ENCODE data around the gene COPG1.

Gene COPG1

DNA sequence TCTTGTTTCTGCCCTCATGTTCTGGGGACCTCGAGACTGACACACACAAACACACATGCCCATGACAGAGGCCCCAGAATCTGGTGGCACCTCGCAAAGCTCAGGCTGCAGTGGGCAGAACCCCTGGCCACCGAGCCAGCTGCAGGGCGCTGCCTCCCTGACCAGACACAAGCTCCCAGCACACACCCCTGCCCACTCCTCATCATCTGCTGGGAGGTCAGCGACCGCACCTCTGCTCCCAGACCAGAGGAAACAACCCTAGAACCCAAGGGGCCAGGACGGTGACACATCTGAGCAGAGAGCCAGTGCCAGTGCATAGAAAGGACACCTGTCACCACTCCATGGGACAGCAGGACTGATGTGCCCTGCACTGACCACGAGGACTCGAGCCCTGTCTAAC is 72.5 kb downstream of the COPG1 start:
- peaks cover 25% of the 10 kb centered on the region for H3K4me1 Mint-ChIP-seq
- no peak overlapping the region for H3K4me3 Mint-ChIP-seq
- no peak for DNase-seq
- no peaks in the 10 kb centered on the region for H3K9me3 Mint-ChIP-seq
- no peaks in the 10 kb centered on the region for H3K27me3 Mint-ChIP-seq (ENCODE audit: low read depth, poor library complexity)
- H3K27ac Mint-ChIP-seq, result no peak overlapping the region
- peaks cover 11% of the 10 kb centered on the region for H3K36me3 Mint-ChIP-seq (ENCODE audit: low read depth)
- TF ChIP-seq, protein P1, sequence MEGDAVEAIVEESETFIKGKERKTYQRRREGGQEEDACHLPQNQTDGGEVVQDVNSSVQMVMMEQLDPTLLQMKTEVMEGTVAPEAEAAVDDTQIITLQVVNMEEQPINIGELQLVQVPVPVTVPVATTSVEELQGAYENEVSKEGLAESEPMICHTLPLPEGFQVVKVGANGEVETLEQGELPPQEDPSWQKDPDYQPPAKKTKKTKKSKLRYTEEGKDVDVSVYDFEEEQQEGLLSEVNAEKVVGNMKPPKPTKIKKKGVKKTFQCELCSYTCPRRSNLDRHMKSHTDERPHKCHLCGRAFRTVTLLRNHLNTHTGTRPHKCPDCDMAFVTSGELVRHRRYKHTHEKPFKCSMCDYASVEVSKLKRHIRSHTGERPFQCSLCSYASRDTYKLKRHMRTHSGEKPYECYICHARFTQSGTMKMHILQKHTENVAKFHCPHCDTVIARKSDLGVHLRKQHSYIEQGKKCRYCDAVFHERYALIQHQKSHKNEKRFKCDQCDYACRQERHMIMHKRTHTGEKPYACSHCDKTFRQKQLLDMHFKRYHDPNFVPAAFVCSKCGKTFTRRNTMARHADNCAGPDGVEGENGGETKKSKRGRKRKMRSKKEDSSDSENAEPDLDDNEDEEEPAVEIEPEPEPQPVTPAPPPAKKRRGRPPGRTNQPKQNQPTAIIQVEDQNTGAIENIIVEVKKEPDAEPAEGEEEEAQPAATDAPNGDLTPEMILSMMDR (IDR thresholded peaks at IDR 0.05), result no peak

DNA sequence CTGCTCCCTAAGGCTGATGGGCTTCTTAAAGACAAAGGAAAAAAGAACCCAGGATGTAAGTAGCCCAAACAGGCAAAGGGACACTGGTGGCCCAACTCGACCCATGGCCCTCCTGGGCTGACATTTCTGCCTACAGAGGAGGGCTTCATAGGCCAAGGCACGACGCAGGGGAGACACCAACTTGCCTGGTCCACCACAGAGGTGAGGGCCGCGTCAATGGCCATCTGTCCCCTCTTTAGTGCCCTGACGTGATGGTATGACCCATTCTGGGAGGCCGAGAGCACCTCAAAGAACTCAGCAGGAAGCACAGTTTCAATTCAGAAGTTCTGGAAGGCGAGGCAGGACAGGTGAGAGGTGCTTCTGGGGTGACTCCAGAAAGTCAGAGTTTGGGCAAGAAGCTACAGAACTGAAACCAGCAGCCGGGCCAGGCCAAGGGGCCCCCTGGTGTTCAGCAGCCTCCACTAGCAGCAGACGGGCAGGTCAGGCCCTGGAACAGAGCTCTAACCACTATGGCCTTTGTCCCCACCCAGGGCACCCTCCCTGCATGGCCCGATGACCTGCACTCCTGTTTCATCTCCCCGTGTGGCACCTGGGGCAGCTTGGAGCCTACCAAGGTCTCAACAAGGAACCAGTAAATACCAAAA is 74.4 kb downstream of the COPG1 start:
- H3K27ac Mint-ChIP-seq, result no peak overlapping the region
- DNase-seq, result no peak

DNA sequence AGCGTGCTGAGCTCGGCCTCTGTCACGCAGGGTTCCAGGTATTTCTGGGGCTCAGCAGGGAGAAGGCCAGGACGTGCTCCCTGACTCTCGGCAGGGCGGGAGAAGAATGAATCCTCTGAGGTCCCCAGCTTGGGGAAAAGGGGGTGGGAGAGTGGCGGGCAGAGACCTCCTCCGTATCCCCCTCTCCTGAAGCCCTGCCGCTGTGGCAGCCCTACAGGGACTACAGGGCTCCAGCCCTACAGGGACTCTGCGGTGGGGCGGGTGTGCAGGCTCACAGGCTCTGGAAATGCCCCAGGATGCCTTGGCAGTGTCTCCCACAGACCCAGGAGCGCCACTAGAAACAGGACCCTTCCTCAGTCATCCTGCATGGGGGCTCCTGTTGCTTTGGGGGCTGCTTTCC is 75.4 kb downstream of the COPG1 start:
- no peak overlapping the region for H3K27ac Mint-ChIP-seq
- TF ChIP-seq, protein P1 (IDR thresholded peaks at IDR 0.05), result no peak

More for the DNA sequence above, 74.4 kb downstream of the COPG1 start:
- no peak overlapping the region for H3K4me3 Mint-ChIP-seq
- peaks cover 5% of the 10 kb centered on the region for H3K27me3 Mint-ChIP-seq (ENCODE audit: low read depth, poor library complexity)
- H3K9me3 Mint-ChIP-seq, result no peaks in the 10 kb centered on the region
- H3K36me3 Mint-ChIP-seq (ENCODE audit: low read depth), result peaks cover 11% of the 10 kb centered on the region
- TF ChIP-seq, protein P1 (IDR thresholded peaks at IDR 0.05), result no peak
- H3K4me1 Mint-ChIP-seq, result peaks cover 11% of the 10 kb centered on the region

DNA sequence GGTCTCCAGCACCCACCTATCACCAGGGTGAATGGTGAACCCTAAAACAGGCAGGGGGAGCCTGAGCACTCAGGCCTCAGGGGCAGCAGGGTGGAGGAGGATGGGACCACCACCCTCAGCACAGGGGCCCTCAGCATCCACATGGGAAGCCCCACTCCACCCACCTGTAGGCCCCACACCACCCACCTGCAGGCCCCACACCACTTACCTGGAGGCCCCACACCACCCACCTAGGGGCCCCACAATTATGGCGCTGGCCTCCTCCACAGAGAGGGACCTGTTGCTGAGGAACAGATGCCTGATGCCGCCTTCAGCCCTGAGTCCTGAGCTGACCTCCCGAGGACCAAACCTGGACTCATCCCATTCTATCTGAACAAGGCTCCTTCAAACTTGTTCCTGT is 76.0 kb downstream of the COPG1 start:
- TF ChIP-seq, protein P1 (IDR thresholded peaks at IDR 0.05), result no peak
- peaks cover 11% of the 10 kb centered on the region for H3K36me3 Mint-ChIP-seq (ENCODE audit: low read depth)
- peaks cover 5% of the 10 kb centered on the region for H3K27me3 Mint-ChIP-seq (ENCODE audit: low read depth, poor library complexity)
- no peaks in the 10 kb centered on the region for H3K9me3 Mint-ChIP-seq
- no peak overlapping the region for H3K4me3 Mint-ChIP-seq
- peaks cover 11% of the 10 kb centered on the region for H3K4me1 Mint-ChIP-seq
- DNase-seq, result no peak
- H3K27ac Mint-ChIP-seq, result no peak overlapping the region

More for the DNA sequence above, 75.4 kb downstream of the COPG1 start:
- Mint-ChIP-seq H3K9me3 (no peaks in the 10 kb centered on the region), H3K27me3 (ENCODE audit: low read depth, poor library complexity) (peaks cover 5% of the 10 kb centered on the region), H3K4me3 (no peak overlapping the region), H3K36me3 (ENCODE audit: low read depth) (peaks cover 11% of the 10 kb centered on the region), H3K4me1 (peaks cover 11% of the 10 kb centered on the region)
- no peak for DNase-seq

DNA sequence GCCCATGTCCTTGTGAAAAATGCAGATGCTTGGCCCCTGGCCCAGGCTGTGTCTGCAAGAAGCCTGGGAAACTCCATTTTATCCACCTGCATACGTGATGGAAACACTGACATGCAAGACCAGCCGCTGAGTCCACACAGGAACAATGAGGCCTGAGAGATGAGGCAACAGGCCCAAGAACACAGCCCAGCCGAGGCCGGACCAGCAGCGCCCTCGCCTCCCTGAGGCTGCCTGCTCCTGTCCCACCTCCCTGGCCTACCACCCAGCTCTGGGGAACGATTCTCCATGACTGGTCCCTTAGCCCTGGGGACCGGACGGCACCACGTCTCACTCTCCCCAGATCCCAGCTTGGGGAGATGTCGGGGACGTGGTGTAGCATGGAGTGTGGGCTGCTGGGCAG is 76.7 kb downstream of the COPG1 start:
- peaks cover 11% of the 10 kb centered on the region for H3K36me3 Mint-ChIP-seq (ENCODE audit: low read depth)
- no peak overlapping the region for H3K4me3 Mint-ChIP-seq
- H3K4me1 Mint-ChIP-seq, result peaks cover 11% of the 10 kb centered on the region
- DNase-seq, result no peak
- TF ChIP-seq, protein P1 (IDR thresholded peaks at IDR 0.05), result no peak
- H3K27me3 Mint-ChIP-seq (ENCODE audit: low read depth, poor library complexity), result peaks cover 5% of the 10 kb centered on the region
- H3K27ac Mint-ChIP-seq, result no peak overlapping the region
- H3K9me3 Mint-ChIP-seq, result no peaks in the 10 kb centered on the region

DNA sequence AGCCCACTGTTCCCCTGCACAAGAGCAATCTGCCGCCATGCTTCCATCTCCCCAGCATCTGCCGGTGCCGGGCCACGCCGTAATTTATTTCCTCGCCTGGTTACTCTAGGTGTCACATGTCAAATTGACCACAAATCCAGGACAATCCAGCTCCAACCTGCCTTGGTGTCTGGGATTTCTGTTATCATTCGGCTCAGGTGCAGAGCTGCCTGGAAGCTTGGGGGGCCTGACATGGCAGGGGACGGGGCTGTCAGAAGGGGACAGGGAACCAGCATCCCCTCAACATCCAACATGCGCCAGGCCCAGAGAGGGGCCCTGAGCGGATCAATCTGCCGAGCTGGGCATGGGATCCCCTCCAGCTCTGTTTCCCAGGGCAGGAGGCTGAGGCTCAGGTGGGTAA is 77.2 kb downstream of the COPG1 start:
- TF ChIP-seq, protein P1 (IDR thresholded peaks at IDR 0.05), result no peak
- Mint-ChIP-seq H3K9me3 (no peaks in the 10 kb centered on the region), H3K27ac (peak overlapping the region; percentile 75), H3K4me3 (no peak overlapping the region), H3K27me3 (ENCODE audit: low read depth, poor library complexity) (peaks cover 5% of the 10 kb centered on the region), H3K4me1 (peaks cover 12% of the 10 kb centered on the region), H3K36me3 (ENCODE audit: low read depth) (peaks cover 11% of the 10 kb centered on the region)
- DNase-seq, result no peak
